ENCODE measurements around the gene SS18L1. TPM values are rescaled to one million over a fixed set of nuclear protein-coding genes. Genes with fewer than 3 reads are reported as not detected.

The SS18L1 gene
- total and polyA plus RNA-seq, 10 of the 15 experiments (the other 5 are each of a cell fraction or from before 2014, with no cell fraction given) = 1.8 to 20.0 (median 6.6) TPM

DNA sequence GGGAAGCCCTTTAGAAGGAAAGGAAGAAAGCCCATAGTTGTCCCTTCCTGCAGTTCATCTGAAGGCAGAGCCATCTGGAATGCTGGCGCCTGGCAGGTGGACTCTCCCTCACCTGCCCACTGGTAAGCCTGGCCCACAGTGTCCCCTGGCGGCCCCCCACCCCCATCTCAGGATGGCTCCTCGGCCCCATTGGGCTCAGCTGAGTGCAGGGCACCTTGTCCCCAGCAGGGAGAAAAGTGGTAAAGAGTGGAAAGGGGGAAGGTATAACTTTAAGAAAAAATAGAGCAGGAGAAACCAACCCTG lies 12.6 kb downstream of the SS18L1 start (continued):
- no peak for TF ChIP-seq CHD4 (IDR thresholded peaks at IDR 0.05)
- TF ChIP-seq, protein P1, sequence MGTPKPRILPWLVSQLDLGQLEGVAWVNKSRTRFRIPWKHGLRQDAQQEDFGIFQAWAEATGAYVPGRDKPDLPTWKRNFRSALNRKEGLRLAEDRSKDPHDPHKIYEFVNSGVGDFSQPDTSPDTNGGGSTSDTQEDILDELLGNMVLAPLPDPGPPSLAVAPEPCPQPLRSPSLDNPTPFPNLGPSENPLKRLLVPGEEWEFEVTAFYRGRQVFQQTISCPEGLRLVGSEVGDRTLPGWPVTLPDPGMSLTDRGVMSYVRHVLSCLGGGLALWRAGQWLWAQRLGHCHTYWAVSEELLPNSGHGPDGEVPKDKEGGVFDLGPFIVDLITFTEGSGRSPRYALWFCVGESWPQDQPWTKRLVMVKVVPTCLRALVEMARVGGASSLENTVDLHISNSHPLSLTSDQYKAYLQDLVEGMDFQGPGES (IDR thresholded peaks at IDR 0.05) = no peak
- TF ChIP-seq NR2F1 (conservative IDR thresholded peaks at IDR 0.05) = no peak
- TF ChIP-seq SREBF1 (IDR thresholded peaks at IDR 0.05; ENCODE audit: low read length) = no peak
- no peak for TF ChIP-seq NR2C2 (IDR thresholded peaks at IDR 0.05; ENCODE audit: borderline replicate concordance, control insufficient read depth, insufficient read length, low read depth)
- TF ChIP-seq SPI1 (IDR thresholded peaks at IDR 0.05; ENCODE audit: borderline replicate concordance, insufficient read depth, low read depth, low read length) = no peak

- POLR2A ChIA-PET = no interaction called here
- peaks cover 9% of the 10 kb centered on the region for H3K4me1 ChIP-seq (ENCODE audit: control insufficient read depth, insufficient read depth, low read length)
- CTCF ChIA-PET = interaction anchor here (0.8 to 1.5 kb wide), 3 partner anchors 12 to 146 kb away, joined by 3 to 8 read pairs (median 5); no protein-coding TSS in a partner anchor
- BruUV-seq (replicated peaks) = no TSS peak
- in situ Hi-C loops (cut with MboI) (no loop called here), intact Hi-C loops (cut with micrococcal nuclease; ENCODE audit: unreplicated experiment) (loop anchor here (1.0 kb wide), 1 partner anchor 145 kb away; no protein-coding TSS in a partner anchor)
- 58% methylated on average over 24 of the region's 24 CpGs for WGBS (ENCODE audit: insufficient coverage, insufficient replicate concordance, low lambda C conversion rate, missing lambda C conversion rate)
- RAD21 ChIA-PET (ENCODE audit: unreplicated experiment) = no interaction called here
- SMC1A ChIA-PET (ENCODE audit: uncharacterized antibody, unreplicated experiment) = no interaction called here
- FAIRE-seq (no peak), ATAC-seq (peak; percentile 97), DNase-seq (ENCODE audit: low read depth, low spot score) (no peak)
- H3K79me2 ChIP-seq (ENCODE audit: control insufficient read depth, insufficient read depth, low read length) = peaks cover 6% of the 10 kb centered on the region
- H3K9ac ChIP-seq (ENCODE audit: control insufficient read depth, insufficient read depth, low read length) = no peak overlapping the region
- H3K4me2 ChIP-seq (ENCODE audit: control insufficient read depth, insufficient read depth) = no peak overlapping the region
- no peaks in the 10 kb centered on the region for H3K27me3 ChIP-seq (replicated peaks in 1 of 2; ENCODE audit: control insufficient read depth in 2 of 2, insufficient read depth in 2 of 2, low read length in 1 of 2)
- no peaks in the 10 kb centered on the region for H4K20me1 ChIP-seq (ENCODE audit: control insufficient read depth, insufficient read depth)
- H3K27ac ChIP-seq (ENCODE audit: control insufficient read depth, insufficient read depth) = no peak overlapping the region
- H2AFZ ChIP-seq (ENCODE audit: control insufficient read depth, low read depth, low read length) = no peak overlapping the region
- H3K36me3 ChIP-seq (ENCODE audit: control insufficient read depth in 2 of 2, insufficient read depth in 2 of 2, low read length in 1 of 2) = peaks cover 16 to 28% of the 10 kb centered on the region in 2 experiments; a peak in 3 of 4 replicates
- H3K9me3 ChIP-seq (replicated peaks; ENCODE audit: control insufficient read depth, insufficient read depth, low read length) = no peaks in the 10 kb centered on the region; the same call in 2 of the 3 replicates
- H3K4me3 ChIP-seq = no peak overlapping the region
- TF ChIP-seq ZNF217 (IDR thresholded peaks at IDR 0.05) = no peak
- TF ChIP-seq NKRF (conservative IDR thresholded peaks at IDR 0.05) = no peak
- no peak for TF ChIP-seq TCF12 (IDR thresholded peaks at IDR 0.05; ENCODE audit: low read depth, low read length)
- TF ChIP-seq DPF2 (IDR thresholded peaks at IDR 0.05) = no peak
- TF ChIP-seq STAT3 (IDR thresholded peaks at IDR 0.05; ENCODE audit: low read depth, low read length) = no peak
- TF ChIP-seq CHD4 (IDR thresholded peaks at IDR 0.05) = no peak
- TF ChIP-seq FOS (IDR thresholded peaks at IDR 0.05; ENCODE audit: borderline replicate concordance, extremely low read depth, insufficient read length) = no peak
- TF ChIP-seq CREB1 (IDR thresholded peaks at IDR 0.05; ENCODE audit: low read depth) = no peak
- no peak for TF ChIP-seq TCF7 (IDR thresholded peaks at IDR 0.05; ENCODE audit: borderline replicate concordance)
- TF ChIP-seq ATF2 (IDR thresholded peaks at IDR 0.05; ENCODE audit: low read length) = no peak
- TF ChIP-seq PBX3 (IDR thresholded peaks at IDR 0.05; ENCODE audit: insufficient replicate concordance, low read depth, low read length) = no peak
- TF ChIP-seq JUND (IDR thresholded peaks at IDR 0.05; ENCODE audit: low read depth, low read length) = no peak
- TF ChIP-seq KAT2A (conservative IDR thresholded peaks at IDR 0.05; ENCODE audit: control insufficient read depth, low read depth, low read length) = no peak
Observed at GRCh38 chr20:62156592-62157386, 13.2 kb downstream of the SS18L1 start.
